Stimulated activated CD8-positive, alpha-beta memory T cell treated with anti-CD3 and anti-CD28 coated beads, Interleukin-15, amount 100 ng/mL, for 4 hours (primary cell): ENCODE results near the gene SMAD5.

Experiments
- DNase-seq, 2 donors: peaks; one replicate each; pipeline ENCODE4 v3.0.0-alpha.2; 2020; ENCODE audit warnings: low read depth in 2 of 2

SMAD5 gene

DNA sequence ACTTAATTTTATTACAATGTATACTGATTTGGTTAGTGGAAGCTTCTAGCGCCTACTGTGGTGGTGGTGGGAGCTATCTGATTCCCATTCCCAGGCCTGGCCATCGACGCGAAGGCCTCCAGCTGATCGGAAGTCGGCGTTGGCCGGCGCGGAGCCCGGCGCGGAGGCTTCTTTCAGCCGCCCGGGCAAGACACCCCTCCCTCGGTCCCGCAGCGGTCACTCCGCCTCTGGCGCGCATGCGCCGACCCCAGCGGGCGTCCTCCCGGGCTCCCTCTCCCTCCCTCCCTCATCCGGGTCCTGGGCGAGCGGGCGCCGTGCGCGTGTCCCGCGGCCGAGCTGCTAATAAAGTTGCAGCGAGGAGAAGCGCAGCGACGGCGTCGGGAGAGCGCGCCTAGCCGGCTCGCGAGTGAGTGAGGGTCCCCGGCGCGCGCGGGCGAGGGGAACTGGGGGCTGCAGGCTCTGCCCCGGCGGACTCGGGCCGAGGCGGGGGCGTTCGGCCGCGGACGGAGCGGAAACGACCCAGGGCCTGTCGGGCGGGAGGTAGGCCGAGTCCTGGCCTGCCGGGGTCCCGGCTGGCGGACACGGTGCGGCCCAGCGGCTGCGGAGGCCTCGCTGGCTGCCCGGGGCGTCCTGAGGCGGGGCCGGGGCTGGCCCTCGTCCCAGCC, at the start of gene SMAD5:
Gene SMAD5, plus strand, starts transcription at position 289 of the 665 bp plus-strand sequence. CDS start 20,916 bp downstream, outside the sequence.
- peak; percentile 52 to 63 for DNase-seq

DNA sequence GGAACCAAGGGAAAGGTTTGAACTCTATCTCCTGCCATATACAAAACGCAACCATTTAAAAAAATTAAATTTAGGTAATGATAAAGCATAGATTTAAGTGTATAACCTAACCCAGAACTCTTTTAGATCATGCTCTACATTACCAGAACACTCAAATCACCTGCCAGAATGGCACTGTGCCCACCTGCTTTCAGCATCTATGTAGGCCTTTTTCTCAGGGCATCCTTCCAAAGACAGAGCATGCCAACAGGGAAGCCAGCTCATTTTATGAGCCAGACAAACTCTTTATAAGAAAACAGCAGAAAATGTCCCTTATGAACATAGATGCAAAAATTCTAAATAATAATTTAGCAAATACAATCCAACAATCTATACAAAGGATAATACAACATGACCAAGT, 47.9 kb upstream of the SMAD5 start:
- no peak for DNase-seq

DNA sequence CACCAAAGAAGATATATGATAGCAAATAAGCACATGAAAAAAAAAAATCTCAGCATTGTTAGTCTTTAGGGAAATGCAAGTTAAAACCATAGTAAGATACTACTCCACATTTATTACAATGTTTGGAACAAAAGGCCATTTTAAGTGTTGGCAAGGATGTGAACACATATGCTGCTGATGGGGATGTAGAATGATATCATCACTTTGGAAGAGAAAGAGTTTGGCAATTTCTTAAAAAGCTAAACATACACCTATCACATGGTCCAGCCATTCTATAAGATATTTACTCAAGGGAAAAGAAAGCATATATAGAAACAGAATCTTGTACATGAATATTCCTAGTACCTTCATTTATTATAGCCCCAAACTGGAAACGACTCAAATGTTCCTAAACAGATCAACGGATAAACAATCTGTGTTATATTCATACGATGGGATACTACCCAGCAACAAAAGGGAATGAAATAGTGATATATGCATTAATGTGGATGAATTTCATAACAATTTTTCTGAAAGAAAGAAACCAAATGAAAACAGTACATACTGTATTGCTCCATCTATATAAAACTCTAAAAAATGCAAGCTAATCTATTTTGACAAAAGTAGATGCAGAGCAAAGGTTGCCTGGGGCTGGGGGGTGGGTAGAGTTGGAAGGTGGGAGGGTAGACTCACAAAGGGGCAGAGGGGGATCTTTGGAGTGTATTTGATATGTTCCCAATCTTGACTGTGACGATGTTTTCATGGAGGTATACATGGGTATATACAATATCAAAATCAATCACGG, 45.7 kb upstream of the SMAD5 start:
- DNase-seq: no peak

DNA sequence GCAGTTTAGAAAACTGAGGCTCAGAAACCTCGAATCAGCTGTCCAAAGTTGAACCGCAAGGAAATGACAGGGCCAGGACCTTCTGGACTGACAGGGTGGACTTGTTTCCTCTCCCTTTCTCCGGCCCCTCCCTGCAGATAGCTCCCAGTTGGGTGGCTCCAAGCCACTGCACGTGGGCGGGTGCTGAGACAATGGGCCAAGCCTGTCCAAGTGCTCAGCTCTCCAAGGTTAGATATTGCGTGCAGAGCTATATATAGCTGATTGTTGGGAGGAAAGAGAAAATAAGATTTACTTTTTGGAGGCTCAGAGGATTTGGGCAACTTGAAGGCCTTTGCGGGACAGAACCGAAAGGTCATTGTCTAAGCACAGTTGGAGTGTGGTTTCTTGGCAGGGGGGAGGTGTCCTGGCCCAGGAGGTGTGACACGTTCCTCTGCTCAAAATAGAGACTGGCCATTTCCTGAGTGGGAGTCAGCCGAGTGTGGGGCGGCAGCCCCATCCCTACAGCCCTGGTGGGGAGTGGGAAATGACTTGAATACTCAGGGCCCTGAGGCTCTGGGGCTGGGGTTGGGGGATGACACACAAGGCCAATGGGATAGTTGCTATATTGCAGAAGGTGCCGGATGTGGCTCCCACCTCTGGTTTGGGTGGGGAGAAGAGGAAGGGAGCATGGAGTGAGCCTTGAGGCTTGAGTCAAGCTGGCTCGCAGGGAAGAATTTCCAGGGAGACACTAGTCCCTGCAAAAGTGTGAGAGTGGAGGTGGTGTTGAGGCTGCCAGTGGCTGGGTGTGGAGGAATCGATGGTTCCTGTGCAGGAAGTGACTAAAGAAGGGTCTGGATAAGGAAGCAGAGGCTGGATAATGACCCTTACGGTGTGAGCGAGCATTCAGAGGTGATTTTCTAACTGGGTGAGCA, 44.4 kb upstream of the SMAD5 start:
- no peak for DNase-seq

DNA sequence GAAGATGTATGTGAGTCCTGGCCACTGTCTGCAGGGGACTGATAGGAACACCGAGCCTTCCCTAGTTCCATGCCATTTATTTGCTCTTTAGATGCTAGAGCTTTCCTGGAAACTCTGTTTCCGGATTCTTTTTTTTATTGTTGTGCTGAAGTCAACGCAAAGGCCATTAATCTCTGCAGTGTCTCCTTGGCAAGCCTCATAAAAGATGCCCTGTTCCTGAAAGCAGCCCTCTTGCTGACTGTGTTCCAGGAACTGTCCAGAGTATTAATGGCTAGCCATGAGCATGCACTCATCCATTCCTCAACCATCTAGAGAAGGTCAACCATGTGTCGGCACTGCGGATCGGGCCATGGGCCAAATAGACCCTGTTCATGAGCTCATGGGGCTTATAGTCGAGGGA, 42.9 kb upstream of the SMAD5 start:
- DNase-seq: no peak

DNA sequence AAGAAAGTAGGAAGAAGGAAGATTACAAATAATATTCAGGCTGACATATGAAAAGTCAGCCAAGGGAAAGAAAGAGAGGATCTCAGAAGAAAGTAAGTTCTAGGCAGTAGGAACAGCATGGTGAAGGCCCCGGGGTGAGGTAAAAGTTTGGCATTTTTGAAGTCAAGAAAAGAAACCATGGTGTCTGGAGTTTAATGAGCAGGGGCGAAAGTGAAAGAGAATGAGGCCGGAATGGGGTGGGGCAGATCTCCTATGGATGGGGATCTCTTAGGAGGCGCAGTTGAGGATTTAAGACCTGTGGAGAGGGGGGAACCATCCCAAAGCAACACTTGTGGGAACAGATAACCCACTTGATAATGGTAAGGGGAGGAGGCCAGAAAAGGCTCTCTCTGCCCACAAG, 42.3 kb upstream of the SMAD5 start:
- no peak for DNase-seq

DNA sequence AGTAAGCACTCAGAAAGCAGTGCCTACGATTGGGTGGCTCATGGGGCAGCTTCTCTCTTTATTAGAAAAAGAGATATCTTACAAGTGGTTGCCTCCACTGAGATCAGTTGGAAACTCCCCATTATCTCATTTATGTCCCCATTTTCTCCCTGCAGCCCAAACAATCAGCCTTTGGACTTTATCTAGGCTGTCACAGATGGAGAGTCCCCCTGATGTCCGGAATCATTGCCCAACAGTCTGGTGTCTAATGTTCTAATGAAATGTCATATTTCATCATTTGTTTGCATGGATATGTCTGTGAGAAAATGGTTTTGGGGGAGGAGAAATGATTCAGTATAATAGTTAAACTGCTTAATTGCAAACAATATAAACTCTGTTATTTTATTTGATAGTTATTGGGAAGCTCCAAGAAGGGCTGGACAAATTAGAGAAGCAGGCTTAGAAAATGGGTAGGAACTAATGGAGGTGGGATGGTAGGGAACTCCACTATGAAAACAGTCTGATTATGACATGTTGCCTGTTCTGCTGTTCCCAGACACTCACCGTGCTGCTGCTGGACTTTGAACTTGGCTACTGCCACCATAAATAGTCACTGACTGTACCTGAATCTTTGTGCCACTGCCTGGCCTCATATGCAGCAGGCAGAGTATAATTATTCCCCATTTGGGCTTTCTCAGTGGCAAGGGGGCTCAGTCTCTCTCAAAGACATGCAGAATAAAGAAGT, 38.3 kb upstream of the SMAD5 start:
- no peak for DNase-seq

DNA sequence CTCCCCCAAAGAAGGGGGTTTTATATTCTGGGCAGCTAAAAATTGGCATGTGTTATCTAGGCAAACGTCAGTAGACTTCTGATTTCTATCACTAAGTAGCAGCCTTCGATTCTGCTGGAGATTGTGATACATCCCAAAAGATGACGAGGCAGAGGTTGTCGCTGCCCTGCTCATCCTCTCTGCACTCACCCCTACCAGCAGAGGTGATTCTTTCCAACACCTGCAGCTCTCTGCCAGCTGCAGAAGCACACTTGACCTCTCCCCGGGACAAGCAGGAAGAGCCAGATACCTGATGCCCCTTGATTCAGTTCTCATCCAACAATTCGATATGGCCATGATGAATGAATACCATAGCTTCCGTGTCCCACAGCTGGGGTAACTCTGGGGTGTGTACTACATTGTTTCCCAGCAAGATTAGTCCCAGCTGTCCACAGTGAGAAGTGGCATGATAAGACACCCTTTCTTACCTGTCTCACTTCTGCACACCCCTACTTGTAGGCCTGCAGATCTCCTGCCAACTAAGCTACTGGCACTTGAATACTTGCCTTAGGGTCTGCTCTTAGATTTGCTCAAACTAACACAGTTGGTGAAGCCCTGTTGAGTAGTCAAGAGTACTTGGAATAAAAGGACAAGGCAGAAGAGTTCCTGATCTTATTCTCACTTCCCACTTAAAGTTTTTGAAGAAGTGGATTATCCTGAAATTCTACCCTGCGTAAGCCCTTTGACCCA, 37.6 kb upstream of the SMAD5 start:
- no peak for DNase-seq

DNA sequence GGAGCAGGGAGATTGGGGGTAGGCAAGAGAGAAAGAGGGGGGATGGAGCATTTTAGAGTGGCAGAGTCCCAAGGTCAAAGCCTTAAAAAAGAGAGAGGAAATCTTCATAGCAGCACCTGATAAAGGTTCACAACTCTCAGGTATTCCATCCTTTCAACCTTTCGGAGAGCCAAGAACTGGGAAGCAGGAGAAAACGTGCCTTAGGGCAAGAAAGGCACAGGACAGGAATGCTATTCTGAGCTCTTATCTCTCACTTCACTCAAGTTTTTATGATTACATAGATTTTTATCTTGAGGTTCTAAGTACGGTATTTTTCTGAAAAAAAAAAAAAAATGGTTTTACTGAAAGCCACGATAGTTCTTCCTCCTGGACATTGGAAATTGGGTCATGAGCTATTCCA, 34.5 kb upstream of the SMAD5 start:
- DNase-seq: no peak

DNA sequence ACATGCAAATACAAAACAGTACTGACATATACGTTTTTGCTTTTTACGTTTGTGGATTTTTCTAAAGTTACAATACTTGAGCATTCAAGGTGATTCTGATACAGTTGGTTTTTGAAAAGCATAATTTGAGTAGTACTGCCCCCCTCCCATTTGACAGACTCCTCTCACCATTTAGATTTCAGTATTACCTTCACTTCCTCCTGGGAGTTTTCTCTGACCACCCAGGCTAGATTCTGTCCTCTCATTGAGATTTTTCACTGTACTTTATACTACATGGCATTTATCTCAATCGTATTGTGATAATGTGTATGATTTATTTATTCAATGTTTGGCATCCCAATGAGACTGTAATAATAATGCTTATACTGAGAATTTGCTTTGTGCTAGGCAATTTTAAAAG, 32.8 kb upstream of the SMAD5 start:
- DNase-seq: no peak

DNA sequence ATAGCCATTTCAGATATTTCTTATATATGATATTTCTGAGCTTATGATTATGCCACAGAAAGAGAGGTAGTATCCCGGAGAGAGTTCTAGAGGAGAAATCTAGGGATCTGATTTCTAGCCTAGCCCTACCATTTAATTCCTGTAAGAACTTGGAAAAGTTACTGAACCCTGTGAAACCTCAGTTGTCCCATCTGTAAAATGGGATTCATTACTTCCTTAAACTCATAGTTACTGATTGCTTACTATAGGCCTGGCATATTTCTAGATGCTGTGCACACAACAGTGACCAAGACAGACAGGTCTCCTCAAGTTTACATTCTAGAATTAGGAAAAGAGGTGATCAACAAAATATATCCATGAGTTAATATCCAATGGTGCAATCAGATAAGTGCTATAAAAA, 30.8 kb upstream of the SMAD5 start:
- no peak for DNase-seq

DNA sequence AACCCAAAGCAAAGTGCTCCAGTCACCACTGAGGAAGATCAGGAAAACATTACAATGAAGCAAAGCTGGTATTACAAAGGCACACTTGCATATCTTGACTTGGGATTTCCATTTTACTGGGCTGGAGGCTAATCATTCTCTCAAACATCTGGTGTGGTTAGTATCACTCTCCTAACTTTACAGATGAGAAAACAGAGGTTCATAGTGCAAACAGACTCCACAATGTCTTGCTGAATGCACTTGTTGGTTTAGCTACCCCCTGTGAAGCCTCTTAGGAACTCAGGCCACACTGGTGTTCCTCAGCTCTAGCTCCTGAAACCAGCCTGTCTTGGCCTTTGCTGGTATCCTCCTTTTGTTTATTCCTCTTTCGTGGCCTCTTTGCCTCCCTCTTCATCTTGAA, 29.5 kb upstream of the SMAD5 start:
- no peak for DNase-seq

DNA sequence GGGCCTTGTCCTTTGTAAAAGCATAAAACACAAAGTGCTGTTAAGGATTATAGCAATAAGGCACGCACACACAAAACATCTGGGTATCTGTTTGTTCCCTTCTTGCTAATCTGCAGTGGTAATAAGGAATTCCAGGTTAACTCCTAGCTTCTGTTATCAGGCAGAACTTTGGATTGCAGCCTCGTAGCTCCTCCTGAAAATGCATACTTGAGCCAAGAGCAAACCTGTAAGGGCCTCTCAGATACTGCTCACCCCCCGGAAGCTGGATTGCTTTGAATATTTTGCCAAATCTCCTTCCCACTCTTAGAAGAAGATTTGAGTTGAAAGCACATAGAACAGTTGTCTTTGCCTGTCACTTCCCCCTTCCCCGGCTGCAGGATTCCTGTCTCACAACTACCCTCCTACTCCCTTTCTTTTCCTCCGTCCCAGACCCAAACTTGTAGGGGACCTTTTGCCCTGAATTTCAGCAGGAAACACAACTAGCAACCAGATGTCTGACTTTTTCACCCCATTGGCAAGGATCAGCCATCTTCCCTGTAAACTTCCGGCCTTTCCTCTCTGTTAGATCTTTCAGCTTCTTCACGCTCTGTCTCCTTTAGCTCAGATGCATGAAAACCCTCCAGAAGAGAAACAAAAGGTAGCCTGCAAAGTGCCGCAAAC, 28.2 kb upstream of the SMAD5 start:
- no peak for DNase-seq

DNA sequence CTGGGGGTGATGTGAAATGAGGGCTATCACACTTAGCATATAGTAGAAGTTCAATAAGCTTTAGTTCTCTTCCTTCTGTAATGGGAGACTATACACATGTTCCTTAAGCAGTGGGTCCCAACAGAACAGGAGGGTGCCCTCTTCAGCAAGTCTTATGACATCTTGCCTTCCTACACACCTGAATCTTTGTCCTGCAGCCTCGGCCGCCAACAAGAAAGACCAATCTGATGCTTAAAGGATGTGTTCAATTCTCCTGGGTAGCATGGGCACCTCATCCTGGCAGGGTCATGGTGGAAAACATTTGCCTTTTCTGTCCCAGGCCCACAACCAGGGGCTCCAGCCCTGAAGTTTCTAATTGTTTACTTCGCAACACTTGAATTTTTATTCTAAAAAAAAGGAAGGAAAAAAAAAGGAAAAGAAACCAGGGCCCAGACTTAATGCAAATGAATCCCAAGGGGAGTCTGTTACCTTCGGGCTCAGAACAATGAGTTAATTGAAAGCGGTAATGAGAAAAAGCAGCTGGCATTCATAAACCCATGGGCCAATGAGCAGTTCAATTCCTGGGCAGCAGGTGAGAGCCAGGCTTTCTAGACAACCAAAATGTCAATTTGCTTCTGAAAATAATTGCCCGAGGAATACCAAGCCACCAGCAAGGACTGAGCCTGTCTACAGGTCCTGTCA, 26.2 kb upstream of the SMAD5 start:
- DNase-seq: no peak

DNA sequence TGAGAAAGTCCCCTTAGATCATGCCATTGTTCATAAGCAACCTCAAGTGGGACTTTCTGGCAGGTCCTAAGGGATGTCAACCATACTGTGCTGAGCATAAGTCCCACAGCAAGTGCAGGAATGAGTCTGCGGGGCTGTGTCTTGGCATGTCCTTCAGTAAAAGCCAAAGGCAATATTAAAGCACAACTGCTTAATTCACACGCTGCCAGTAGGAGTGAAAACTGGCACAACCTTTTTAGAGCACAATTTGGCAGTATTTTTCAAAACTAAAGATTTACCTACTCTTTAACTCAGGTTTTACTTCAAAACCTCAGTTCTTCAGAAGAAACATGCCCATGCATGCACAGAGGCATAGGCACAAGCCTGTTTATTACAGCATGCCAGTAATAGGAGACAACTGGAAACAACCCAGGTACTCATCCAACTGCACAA, 24.4 kb upstream of the SMAD5 start:
- DNase-seq: no peak

DNA sequence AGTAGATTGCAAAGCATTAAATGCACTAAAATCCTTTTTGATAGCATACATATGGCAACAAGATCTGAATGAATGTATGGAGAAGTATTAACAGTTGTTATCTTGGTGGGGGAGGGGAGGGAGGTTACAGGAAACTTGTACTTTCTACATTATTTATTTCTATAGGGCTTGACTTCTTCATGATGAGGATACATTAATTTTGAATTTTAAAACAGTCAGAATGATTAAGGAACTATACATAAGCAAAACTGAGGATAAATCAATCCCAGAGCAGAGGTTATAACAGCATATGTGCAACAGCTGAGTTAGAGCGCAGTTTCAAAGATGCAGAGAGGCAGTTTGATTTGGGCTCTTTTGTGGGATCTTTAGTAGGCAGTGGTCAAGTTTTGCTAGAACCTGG, 23.9 kb upstream of the SMAD5 start:
- no peak for DNase-seq

DNA sequence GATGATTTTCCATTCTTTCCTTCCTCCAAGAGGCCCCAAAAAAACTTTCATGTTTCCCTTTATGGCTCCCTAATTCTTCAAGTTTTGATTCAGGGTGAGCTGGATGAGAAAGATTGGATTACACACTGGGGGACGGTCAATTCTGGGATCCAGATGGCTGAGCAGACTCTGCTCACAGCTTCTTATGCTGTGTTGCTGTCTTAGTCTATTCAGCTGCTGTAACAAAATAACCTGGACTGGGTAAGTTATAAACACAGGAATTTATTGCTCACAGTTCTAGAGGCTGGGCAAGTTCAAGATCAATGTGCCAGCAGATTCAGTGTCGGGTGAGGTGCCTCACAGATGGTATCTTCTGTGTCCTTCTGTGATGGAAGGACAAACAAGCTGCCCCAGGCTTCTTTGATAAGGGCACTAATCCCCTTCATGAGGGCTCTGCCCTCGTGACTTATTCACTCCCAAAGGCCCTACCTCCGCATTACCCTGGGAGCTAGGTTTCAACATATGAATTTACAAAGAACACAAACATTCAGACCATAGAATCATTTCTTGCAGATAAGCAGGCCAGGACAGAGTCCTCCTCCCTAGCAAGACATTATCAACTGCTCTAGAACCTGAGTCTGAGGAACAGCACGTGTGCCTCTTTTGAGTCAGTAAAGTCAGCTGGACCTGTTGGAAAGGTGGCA, 23.1 kb upstream of the SMAD5 start:
- no peak for DNase-seq

DNA sequence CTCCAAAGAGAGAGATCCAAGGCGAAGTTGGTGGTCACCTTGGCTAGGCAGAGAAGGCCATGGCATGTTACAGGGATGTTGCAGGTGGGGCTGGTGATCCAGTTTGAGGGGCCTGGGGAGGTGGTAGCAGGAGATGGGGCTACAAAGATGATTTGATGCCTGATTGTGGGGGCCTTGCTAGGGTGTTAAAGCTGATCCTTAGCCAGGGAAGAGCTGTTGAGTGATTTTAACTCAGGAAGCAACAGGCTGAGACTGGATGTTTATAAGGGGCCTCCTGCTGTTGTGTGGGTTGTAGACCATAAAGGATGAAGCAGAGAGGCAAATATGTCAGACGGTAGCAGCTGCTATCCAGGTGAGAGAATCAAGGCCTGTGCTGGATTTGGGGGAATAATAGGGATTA, 19.0 kb upstream of the SMAD5 start:
- no peak for DNase-seq

DNA sequence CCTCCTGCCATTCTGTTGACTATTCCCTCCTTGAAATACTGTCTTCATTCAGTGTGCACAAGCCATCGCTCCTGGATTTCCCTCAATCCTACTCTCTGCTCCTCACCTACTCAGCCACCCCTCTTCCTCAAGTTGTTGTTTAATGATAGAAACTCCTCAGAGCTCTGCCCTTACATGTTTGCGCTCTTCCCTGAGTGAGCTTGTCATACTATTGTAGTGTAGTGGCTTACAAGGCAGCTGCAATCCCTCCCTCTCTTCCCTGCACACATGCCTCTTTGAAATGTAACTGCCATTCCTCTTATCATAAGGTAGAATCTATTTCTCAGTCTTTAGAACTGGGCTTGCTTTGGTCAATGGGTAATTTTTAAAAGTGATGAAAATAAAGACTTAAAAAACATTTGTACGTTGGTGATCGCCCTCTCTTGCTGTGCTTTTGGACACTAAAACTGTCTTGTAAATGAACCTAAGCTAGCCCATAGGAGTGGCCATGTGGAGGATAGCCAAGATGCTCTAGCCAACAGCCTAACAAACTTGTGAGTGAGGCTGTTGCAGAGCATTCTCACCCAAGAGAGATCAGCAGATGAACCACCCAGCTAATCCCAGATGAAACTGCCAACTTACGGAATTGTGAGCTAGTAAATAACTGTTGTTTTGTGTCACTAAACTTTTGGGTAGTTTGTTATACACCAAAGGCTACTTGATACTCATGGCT, 18.1 kb upstream of the SMAD5 start:
- no peak for DNase-seq
